Measurements from ENCODE around the gene MED28.
"Not testable (repeated sequence)": the region's sequence is repeated elsewhere in the genome, so short reads cannot be mapped to it uniquely, and the experiment has no call there.

The MED28 gene

GRCh38 chr4:17657849-17658248 lies 43.4 kb downstream of the MED28 start:
- no peak for DNase-seq (ENCODE audit: low spot score)
- no peak overlapping the region for H3K27ac ChIP-seq
- POLR2A ChIA-PET (ENCODE audit: low non-redundant PET): no interaction called here
- CTCF ChIA-PET: no interaction called here
- TF ChIP-seq, protein P1, sequence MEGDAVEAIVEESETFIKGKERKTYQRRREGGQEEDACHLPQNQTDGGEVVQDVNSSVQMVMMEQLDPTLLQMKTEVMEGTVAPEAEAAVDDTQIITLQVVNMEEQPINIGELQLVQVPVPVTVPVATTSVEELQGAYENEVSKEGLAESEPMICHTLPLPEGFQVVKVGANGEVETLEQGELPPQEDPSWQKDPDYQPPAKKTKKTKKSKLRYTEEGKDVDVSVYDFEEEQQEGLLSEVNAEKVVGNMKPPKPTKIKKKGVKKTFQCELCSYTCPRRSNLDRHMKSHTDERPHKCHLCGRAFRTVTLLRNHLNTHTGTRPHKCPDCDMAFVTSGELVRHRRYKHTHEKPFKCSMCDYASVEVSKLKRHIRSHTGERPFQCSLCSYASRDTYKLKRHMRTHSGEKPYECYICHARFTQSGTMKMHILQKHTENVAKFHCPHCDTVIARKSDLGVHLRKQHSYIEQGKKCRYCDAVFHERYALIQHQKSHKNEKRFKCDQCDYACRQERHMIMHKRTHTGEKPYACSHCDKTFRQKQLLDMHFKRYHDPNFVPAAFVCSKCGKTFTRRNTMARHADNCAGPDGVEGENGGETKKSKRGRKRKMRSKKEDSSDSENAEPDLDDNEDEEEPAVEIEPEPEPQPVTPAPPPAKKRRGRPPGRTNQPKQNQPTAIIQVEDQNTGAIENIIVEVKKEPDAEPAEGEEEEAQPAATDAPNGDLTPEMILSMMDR (conservative IDR thresholded peaks at IDR 0.05; ENCODE audit: low read depth): no peak

GRCh38 chr4:17659196-17659595 lies 44.8 kb downstream of the MED28 start:
- CTCF ChIA-PET; DNase-seq (ENCODE audit: low spot score); POLR2A ChIA-PET (ENCODE audit: low non-redundant PET); H3K27ac ChIP-seq: not testable (repeated sequence)

DNA sequence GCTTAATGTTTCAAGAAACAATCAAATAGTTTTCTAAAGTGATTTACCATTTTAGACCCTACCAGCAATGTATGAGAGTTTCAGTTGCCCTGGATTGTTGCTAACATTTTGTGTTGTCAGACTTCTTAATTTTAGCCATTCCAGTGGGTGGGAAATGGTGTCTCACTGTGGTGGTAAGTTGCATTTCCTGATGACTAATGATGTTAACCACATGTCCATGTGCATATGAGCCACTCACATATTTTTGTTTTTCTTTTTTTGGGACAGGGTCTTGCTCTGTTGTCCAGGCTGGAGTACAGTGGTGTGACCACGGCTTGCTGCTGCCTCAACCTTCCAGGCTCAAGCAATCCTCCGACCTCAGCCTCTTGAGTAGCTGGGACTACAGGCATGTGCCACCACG lies 48.3 kb downstream of the MED28 start:
- TF ChIP-seq, protein P1 (conservative IDR thresholded peaks at IDR 0.05; ENCODE audit: low read depth): no peak
- POLR2A ChIA-PET (ENCODE audit: low non-redundant PET): no interaction called here
- H3K27ac ChIP-seq: no peak overlapping the region
- no peak for DNase-seq (ENCODE audit: low spot score)
- CTCF ChIA-PET: no interaction called here

GRCh38 chr4:17664755-17665154 lies 50.3 kb downstream of the MED28 start:
- H3K27ac ChIP-seq: no peak overlapping the region
- ChIA-PET POLR2A (ENCODE audit: low non-redundant PET) (no interaction called here), CTCF (no interaction called here)
- TF ChIP-seq, protein P1 (conservative IDR thresholded peaks at IDR 0.05; ENCODE audit: low read depth): no peak
- no peak for DNase-seq (ENCODE audit: low spot score)

- TF ChIP-seq, protein P1 (conservative IDR thresholded peaks at IDR 0.05; ENCODE audit: low read depth): no peak
- ChIA-PET POLR2A (ENCODE audit: low non-redundant PET) (no interaction called here), CTCF (no interaction called here)
- no peak overlapping the region for H3K27ac ChIP-seq
- no peak for DNase-seq (ENCODE audit: low spot score)
These were observed 50.9 kb downstream of the MED28 start for GRCh38 chr4:17665346-17665745.

- CTCF ChIA-PET: no interaction called here
- POLR2A ChIA-PET (ENCODE audit: low non-redundant PET): no interaction called here
- DNase-seq (ENCODE audit: low spot score): no peak
- no peak overlapping the region for H3K27ac ChIP-seq
- TF ChIP-seq, protein P1 (conservative IDR thresholded peaks at IDR 0.05; ENCODE audit: low read depth): no peak
These were observed 51.4 kb downstream of the MED28 start for GRCh38 chr4:17665852-17666251.

GRCh38 chr4:17667253-17667652 lies 52.8 kb downstream of the MED28 start:
- TF ChIP-seq, protein P1 (conservative IDR thresholded peaks at IDR 0.05; ENCODE audit: low read depth): no peak
- CTCF ChIA-PET: no interaction called here

More at GRCh38 chr4:17667253-17667652, 52.8 kb downstream of the MED28 start:
- DNase-seq (ENCODE audit: low spot score): no peak
- POLR2A ChIA-PET (ENCODE audit: low non-redundant PET): no interaction called here
- no peak overlapping the region for H3K27ac ChIP-seq
